ENCODE measurements around the gene KLHL1.
"Not testable (repeated sequence)": the region's sequence is repeated elsewhere in the genome, so short reads cannot be mapped to it uniquely, and the experiment has no call there.

Gene KLHL1, protein sequence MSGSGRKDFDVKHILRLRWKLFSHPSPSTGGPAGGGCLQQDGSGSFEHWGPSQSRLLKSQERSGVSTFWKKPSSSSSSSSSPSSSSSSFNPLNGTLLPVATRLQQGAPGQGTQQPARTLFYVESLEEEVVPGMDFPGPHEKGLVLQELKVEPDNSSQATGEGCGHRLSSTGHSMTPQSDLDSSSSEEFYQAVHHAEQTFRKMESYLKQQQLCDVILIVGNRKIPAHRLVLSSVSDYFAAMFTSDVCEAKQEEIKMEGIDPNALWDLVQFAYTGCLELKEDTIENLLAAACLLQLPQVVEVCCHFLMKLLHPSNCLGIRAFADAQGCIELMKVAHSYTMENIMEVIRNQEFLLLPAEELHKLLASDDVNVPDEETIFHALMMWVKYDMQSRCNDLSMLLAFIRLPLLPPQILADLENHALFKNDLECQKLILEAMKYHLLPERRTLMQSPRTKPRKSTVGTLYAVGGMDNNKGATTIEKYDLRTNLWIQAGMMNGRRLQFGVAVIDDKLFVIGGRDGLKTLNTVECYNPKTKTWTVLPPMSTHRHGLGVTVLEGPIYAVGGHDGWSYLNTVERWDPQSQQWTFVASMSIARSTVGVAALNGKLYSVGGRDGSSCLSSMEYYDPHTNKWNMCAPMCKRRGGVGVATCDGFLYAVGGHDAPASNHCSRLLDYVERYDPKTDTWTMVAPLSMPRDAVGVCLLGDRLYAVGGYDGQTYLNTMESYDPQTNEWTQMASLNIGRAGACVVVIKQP

DNA sequence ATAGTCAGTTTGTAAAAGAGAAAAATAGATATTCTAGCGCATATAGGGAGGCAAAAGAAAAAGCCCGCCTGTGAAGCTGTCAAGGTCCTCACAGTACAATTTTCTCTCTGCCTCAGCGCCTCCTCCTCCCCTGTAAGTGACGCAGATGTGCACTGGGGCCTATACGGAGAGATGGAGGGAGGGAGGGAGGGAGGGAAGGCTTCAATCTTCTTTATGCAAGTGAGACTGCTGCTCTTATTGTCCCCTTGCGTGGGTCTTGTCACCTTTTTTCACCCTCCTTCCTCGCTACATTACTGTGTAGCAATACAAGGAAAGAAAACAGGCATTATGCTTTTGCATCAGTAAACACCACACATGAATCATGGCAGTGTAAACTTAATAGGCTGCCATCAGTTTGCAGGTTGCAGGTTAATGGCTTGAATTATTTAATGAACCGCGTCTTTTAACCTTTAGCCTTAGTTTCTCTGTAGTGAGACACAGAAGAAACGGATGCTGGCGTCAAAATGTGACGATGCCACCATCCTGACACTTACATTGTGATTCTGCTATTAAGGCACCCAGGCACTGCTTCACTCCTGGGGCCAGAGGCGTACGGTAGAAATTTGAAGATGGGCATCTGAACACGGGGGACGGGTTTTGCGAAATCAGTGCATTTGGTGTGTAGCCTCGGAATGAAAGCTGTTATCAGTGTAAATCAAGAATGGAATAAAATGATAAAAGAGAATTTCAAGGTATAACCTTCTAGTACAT is at the start of gene KLHL1:
KLHL1 (minus strand) TSS at position 97 of the 750 bp plus-strand sequence. CDS start 753 bp downstream, outside the sequence.
- DNase-seq (ENCODE audit: low read depth in 2 of 2) = no peak

DNA sequence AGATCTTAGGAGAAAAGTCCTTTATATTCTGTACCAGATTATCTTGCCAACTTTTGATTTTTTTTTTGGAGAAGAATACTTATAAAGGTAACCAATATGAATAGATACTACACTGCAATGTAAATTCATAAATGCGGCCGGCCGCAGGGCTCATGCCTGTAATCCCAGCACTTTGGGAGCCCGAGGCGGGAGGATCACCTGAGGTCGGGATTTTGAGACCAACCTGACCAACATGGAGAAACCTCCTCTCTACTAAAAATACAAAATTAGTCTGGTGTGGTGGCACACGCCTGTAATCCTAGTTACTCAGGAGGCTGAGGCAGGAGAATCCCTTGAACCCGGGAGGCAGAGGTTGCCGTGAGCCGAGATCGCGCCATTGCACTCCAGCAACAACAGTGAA is 34.4 kb upstream of the KLHL1 start:
- not testable (repeated sequence) for DNase-seq (ENCODE audit: low read depth in 2 of 2)

DNA sequence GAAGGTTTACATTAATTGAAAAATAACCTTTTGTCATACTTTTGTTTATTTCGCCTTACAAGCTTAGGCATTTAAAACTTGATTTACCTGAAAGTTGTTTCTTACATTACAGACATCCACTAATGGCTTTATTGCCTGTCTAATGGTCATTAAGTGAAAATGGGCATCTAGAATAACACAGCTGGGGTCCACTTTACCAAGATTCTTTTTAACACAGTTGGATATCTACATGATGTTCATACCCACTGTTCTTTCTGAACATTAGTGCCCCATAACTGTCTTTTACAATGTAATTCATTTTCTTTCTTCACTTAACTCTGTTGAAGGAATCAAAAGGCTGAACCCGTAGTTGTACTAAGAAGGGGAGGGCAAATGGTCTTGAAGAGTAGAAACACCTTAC is 19.8 kb upstream of the KLHL1 start:
- no peak for DNase-seq (ENCODE audit: low read depth in 2 of 2)

DNA sequence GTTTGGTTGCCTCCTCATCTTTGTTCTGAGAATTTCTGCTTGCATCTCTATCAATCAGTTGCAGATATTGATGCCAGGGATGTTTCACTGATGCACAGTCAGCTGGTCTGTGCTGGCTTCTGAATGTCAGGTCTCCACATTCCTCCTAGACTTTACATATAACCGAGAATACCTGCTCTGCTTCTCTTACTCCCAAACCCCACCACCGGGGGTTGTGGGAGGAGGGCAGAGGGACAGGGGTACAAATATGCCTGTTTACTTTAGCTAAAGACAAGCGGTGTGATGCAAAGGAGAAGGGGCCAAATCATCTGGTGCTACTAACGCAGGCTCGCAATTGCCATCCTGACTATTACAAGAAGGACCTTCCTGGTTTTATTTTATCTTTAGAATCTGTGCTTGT is 17.4 kb upstream of the KLHL1 start:
- DNase-seq (ENCODE audit: low read depth in 2 of 2) = no peak

DNA sequence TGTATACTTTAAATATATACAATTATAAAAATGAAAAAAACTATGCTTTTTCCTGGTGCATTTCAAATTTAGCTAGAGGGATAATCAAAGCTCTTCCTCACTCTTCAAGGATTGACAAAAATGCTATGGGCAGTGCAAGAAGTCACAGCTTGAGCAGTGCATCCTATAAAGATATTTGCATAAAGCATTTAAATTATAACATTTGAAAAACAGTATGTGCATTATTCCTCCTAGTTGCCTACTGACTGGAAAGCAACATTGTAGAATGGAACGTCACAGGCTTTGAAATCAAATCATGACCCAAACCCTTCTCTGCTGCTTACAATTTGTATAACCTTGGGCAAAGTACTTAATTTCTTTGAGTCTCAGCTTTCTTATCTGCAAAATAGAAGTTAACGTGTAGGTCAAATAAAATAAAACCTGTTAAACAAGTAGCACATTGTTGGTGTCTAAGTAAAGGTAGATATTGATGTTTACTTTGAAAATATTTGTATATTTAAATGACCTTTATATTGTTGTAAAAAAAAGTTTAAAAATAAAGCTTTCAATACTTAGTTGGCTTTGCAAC is 9.2 kb upstream of the KLHL1 start:
- DNase-seq (ENCODE audit: low read depth in 2 of 2) = no peak

DNA sequence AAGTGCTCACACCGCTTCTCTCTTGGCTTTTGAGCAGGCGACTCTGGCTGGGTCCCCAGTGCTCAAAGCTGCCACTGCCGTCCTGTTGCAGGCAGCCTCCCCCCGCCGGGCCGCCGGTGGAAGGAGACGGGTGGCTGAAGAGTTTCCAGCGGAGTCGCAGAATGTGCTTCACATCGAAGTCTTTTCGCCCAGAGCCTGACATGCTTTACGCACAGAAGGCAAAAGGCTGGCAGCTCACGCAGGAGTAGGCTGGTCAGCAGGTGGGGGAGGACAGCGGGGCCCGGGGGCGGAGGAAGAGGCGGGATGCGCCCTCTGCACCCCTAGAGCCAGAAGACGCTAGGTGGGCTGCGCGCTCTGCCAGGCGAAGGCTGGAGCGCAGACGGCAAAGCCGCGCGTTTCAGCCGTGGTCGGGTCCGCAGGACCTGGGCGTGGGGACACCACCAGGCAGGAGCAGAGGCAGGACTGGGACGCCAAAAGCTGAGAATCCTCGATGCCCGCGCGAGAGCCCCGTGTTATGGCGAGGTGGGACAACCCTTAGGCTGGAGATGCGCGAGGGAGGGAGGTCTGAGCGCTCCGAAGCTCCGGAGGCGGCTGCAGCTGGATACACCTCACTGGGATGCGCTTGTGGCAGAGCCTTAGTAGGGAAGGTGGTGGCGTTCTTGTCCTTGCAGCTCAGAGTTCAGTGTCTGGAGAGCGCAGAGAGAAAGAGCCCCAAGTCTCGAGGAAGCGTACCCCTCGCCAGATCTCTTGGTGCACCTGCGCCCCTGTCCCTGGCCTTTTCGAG is 562 bp downstream of the KLHL1 start, which contains the start of gene ATXN8OS:
ATXN8OS (plus strand) TSS at position 329 of the 784 bp plus-strand sequence.
- no peak for DNase-seq (ENCODE audit: low read depth in 2 of 2)

DNA sequence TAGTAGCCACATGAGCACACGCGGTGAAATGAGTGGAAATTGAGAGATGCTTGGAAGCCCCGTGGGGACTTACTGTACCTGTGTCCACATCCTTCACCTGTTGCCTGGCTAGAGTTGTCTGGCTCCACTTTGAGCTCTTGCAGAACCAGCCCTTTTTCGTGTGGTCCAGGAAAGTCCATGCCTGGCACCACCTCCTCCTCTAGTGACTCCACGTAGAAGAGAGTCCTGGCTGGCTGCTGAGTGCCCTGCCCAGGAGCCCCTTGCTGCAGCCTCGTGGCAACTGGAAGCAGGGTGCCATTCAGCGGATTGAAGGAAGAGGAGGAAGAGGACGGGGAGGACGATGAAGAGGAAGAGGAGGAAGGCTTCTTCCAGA is 1.1 kb downstream of the KLHL1 start:
- no peak for DNase-seq (ENCODE audit: low read depth in 2 of 2)

DNA sequence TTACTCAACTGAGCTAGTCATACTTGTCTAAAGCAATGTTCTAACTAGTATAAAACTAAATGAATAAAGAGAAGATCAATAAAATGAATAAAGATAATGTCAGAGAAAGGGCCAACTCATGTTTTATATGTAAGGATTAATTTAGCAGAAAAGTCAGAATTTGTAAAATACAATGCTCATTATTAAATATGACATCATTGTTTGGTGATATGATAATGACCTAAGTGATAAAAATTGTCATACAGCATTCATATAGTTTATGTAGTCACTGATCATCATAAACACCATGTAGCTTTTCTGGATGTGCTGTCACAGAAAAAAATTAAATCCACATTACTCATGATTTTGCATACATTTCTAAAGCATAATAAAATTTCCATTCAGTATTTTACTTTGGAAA is 3.8 kb downstream of the KLHL1 start:
- no peak for DNase-seq (ENCODE audit: low read depth in 2 of 2)

DNA sequence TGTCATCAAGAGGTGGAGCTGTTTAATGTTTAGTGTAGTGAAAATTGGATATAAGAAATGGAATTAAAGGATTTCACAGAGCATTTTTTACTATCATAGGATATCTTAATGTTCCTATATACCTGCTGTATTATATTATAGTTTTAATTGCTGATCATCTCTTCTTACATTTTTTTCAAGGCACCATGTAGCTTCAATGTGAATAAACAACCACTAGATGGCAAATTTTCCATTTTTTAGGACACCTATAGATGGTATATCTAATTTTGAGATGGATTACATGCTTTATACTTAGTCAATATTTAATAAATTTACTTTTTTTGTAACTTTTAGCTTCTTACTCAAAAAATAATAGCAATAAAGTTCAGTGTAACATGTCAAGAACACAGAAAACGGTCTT is 9.6 kb downstream of the KLHL1 start:
- no peak for DNase-seq (ENCODE audit: low read depth in 2 of 2)

DNA sequence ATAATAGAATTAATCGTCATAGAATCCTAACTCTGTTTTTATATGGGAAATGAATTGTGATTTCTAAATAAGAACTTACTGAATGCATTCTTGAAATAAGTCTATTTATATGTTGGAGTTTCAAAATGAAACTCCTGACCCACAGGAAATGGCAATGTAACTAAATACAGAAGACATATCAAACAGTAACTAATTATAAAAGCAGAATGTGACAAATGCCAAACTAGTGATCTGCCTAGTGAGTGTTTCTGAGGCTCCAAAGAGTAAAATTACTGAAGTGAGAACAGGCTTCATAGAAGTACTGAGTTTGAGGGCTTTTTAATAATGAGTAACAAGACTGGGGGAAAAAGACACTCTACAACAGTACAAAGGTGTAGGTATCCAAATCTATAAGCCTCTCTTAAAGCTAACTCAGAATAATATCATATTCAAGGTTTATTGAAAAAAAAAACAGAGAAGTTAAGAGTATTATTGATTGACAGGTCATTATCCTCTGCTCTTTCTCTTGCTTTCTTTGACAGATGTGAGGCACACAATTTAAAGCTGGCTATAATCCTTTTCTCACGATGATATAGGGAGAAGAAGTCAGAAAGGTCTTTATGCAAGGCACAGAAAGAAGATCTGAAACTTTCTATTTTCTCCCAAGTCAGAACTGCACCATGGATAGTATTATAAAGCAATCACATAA is 18.1 kb downstream of the KLHL1 start:
- no peak for DNase-seq (ENCODE audit: low read depth in 2 of 2)

DNA sequence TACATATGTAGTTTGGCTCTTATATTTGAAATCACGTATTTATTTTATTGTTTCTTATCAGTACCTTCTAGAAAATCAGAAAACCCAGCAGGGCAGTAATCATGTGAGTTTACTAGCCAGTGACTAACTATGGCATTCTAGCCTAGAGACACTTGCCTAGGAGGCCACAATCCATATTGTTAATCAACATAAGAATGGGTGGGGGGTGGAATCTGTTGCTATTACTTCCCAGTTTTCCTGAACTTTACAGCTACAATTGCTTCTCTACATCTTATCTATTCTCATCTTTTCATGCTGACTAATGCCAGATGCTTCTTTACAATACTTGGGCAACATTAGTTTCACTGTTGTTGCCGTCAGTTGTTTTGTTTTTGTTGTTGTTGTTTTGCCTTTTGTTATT is 19.3 kb downstream of the KLHL1 start:
- DNase-seq (ENCODE audit: low read depth in 2 of 2) = no peak

DNA sequence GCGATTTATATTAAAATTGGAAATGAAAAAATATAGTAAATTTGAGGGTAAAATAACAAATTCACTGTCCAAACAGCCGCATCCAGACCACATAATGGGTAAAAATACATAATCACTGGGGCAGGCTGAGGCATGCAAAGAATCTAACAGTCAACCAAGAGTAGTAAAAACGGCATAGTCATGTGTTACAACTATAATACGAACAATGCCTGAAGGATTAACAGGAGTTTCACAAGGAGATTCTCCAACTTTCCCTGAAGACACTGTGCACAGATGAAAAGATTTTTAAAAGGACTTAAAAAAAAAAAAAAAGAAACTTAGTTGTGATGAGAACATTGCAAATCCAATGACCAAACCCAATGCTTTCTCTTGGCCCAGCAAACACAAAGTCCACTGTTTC is 21.0 kb downstream of the KLHL1 start:
- DNase-seq (ENCODE audit: low read depth in 2 of 2) = no peak

DNA sequence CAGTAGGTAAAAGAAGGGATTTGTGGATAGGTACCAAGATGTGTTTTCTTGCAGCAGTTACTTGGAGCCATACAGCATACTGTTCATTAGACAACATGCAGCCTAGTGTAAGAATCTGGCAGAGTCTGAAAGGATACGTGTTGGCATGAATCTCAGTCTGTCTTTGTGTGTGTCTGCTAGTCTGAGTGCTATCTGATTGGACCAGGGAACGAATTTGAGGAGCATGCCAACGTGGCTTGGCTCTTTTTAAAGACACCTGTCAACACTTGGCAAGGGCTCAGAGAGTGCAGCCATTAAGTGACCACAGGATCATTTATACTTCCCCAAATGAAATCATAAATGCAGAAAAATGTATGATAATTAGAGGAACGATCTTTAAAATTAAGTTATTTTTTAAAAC is 28.2 kb downstream of the KLHL1 start:
- DNase-seq (ENCODE audit: low read depth in 2 of 2) = no peak

DNA sequence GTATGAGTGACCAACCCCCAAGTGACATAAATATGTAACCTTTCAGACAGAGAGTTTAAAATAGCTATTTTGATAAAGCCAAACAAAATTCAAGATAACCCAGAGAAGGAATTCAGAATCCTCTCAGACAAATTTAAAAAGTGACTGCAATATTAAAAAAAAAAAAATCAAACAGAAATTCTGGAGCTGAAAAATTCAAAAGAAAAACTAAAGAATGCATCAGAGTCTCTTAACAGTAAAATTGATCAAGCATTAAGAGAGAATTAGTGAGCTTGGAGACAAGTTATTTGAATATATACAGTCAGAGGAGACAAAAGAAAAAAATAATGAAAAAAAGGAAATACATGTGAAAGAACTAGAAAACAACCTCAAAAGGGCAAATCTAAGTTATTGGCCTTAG is 53.7 kb downstream of the KLHL1 start:
- DNase-seq (ENCODE audit: low read depth in 2 of 2) = no peak

DNA sequence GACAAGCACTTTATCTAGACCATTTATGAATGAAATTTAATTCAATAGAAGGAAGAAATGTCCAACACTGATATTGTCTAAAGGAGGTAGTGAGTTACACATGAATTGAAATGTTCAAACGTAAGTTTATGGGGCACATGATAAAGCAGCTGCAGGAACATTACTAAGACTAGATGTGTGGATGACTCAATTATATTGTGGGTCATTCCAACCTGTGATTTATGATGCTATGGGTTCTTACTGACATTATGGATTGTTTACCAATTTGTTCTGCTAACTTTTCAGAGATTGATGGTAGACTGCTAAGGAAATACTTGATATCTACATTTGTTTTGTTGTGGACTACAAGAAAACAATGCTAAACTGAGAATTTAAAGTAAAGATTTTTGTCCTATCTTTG is 56.7 kb downstream of the KLHL1 start:
- DNase-seq (ENCODE audit: low read depth in 2 of 2) = no peak

DNA sequence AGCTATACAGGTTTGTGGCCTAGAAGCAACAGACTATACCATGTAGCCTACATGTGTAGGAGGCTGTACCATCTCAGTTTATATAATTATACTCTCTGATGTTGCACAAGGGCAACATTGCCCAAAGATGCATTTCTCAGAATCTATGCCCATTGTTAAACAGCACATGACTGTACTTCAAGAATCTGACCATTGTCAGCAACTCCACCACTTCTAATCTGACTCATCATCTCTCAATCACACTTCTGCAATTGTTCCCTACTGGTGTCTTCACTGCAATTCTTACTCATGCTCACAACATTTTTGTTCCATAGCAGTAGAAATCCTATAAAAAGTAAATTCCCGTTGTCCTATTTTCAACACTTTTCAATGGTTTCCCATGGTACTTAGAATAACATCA is 64.6 kb downstream of the KLHL1 start:
- DNase-seq (ENCODE audit: low read depth in 2 of 2) = no peak

DNA sequence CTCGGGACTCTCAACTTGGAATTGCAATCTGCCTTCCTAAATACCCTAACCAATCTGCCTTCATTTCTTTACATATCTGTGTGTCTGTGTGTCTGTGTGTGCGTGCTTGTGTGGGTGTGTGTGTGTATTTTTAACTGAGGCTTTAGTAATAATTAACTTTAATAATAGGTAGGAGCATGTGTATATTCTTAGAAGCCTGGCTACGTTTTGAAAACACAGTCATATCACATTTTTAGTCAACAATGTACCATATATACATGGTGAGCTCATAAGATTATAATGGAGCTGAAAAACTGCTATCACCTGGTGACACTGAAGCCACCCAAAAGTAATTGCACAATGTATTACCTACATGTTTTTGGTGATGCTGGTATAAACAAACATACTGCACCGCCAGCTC is 66.1 kb downstream of the KLHL1 start:
- DNase-seq (ENCODE audit: low read depth in 2 of 2) = no peak

DNA sequence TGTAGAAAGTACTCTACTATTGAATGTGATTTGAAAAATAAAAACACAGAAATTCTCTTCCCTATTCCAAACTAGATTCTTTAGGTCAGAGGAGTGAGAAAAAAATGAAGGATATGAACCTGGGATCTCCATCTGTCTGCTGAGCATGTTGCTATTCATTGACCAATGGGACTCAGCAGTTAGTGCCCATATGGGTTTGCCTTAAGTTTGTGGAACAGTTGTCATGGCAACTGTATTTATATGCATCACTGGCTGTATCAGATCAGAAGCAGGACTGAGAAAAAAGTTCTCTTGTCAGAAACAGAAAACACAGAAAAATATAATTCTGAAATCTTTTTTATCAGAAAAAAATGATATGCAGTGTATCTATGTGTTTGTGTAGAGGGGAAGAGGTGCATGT is 74.0 kb downstream of the KLHL1 start:
- no peak for DNase-seq (ENCODE audit: low read depth in 2 of 2)

DNA sequence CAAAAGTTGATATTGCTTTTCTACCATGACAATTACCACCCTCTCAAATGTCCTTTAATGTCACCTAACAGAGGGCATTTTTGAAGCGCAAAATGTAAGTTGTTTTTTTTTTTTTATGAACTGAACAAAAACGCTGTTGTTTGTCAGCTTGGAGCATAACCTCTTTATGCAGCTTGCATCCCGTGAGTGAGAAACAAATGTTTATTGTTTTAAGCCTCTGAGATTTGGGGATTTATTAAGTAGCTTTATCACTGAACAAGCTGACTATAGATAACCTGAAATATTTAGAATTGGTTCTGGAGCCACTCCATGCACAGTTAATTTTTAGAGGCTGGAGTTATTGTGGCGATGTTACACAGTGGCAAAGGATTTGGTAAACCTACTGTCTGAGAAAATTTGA is 80.7 kb downstream of the KLHL1 start:
- DNase-seq (ENCODE audit: low read depth in 2 of 2) = no peak

DNA sequence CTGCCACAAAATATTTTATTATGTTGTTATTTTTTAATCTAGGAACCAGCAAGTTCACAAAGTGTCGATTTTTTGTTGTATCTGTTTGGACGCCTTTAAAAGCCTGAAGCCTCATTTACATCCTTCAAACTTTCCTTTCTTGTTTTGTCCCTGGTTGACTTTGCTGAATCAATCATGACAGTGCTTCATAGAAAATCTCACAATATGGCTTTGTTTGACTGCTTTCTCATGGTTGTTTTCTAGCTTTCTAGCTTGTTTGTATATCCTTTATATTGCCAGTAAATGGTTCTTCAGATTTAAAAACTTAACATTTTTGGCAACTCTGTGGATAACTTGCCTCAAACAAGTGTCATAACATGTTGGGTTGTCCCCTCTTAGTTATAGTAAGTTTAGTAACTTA is 84.7 kb downstream of the KLHL1 start:
- DNase-seq (ENCODE audit: low read depth in 2 of 2) = no peak

DNA sequence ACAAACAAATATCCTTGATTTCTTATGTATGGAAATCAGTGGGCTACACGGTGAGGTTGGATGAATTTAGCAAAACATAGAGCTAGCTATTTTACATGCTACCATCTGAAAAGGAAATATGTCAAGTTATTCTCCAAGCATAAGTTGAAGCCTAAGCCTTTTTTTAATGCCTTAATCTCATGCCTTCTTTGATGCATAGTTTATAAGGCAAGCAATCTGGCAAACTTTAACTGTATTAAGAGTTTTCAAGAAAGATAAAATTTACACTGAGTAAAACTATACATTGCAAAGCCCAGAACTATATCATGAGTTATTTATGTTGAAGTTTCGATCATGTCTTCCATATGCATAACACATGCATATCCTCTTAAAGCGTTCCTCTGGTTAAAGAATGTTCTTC is 85.6 kb downstream of the KLHL1 start:
- DNase-seq (ENCODE audit: low read depth in 2 of 2) = no peak
